GM12872 (cell line): ENCODE data around the gene SLC6A12.

ENCODE experiments used
- TF ChIP-seq, protein P1 (sequence below): IDR thresholded peaks from 3 replicates; pipeline ENCODE4 v1.5.1; 2011; ENCODE audit warnings: low read depth, mild to moderate bottlenecking, low read length, moderate library complexity; ENCODE audit not compliant: insufficient read depth

Gene SLC6A12

DNA sequence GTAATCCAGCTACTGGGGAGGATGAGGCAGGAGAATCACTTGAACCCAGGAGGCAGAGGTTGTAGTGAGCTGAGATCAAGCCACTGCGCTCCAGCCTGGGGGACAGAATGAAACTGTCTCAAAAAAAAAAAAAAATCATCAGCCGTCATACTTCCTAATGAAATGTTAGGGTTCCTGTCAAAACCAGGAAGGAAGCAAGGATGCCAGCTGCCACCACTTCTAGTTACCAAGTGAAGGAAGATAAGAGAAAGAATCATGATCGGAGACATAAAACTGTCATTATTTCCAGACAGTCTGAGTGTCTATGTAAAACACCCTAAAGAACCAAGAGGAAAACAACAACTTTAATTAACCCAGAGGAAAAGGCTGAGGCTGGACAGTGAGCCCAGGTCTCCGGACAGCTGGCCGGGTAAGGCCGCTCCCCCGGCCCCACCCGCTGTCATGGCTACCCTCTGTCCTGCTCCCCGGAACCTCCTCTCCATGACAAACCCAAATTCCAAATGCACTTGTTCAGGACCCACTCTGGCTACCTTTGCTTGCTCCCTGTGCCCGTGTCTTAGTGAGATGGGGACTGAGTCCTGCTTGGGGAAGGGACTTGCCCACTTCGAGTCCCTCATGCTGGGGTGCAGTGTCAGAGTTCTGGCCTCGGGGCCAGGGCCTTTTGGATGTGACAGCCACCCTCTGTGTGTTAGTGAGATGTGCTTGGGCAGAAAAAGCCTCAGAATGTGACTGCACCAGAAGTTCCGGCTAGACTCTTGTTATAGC is 29.0 kb downstream of the SLC6A12 start:
- TF ChIP-seq, protein P1, sequence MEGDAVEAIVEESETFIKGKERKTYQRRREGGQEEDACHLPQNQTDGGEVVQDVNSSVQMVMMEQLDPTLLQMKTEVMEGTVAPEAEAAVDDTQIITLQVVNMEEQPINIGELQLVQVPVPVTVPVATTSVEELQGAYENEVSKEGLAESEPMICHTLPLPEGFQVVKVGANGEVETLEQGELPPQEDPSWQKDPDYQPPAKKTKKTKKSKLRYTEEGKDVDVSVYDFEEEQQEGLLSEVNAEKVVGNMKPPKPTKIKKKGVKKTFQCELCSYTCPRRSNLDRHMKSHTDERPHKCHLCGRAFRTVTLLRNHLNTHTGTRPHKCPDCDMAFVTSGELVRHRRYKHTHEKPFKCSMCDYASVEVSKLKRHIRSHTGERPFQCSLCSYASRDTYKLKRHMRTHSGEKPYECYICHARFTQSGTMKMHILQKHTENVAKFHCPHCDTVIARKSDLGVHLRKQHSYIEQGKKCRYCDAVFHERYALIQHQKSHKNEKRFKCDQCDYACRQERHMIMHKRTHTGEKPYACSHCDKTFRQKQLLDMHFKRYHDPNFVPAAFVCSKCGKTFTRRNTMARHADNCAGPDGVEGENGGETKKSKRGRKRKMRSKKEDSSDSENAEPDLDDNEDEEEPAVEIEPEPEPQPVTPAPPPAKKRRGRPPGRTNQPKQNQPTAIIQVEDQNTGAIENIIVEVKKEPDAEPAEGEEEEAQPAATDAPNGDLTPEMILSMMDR: no peak

DNA sequence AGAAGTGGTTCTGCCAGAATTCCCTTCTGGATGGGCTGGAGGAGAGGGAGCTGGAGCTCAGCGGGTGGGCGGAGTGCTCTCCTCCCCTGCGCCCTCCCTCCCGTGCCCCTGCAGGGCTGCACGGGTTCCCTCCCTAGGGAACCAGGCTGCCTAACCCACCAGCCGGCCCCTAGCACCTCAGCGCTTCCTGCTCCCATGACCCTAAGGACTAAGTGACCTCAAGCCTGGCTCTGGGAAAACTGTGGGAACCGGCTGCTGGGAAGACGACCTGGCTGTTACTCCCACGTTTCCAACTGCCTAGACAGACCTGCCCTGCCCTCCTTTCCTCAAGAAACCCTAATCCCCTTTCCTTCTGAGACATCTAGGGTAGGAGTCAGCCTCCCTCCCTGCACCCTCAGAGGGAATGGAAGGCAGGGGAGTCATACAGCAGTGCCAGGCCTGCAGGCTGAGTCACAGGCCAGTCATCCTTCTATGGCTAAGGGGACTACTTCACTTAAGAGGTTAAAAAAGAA is 31.5 kb downstream of the SLC6A12 start:
- TF ChIP-seq, protein P1: no peak

DNA sequence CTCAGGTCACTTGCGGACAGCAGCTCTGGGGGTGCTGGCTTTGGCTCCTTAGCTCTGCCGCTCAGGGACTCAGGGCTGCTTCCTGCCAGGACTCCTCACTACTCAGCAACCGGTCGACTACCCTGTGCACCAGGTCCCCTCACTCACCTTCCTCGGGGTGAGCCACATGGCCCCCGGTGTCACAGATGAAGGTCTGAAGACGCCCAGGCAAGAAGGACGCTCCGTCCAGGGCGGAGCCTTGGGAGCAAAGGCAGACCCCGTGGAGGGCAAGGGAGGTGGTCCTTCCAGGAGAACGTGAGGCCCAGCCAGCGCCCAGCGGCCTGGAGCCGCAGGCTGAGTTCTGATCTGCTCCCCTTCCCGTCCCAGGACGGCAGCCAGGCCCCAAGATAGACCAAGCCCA is 32.0 kb downstream of the SLC6A12 start:
- TF ChIP-seq, protein P1: no peak

DNA sequence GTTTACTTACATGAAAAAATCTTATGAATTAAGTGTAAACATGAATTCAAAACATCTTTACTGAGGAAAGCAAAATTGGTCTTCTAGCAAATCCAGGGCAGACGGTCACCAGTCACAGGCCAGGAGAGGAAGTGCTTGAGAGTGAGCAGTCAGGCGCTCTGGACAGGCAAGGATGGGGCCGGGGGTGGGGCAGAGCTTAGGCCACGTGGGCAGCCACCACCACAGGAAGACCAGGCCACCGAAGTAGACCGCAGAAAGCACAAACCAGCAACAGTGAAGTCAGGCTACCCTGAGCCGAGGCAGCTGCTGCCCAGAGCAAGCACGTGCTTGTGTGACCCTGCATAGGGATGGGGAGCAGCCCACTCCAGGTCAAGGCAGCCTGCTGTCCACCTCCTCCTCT is 33.5 kb downstream of the SLC6A12 start:
- TF ChIP-seq, protein P1: no peak

DNA sequence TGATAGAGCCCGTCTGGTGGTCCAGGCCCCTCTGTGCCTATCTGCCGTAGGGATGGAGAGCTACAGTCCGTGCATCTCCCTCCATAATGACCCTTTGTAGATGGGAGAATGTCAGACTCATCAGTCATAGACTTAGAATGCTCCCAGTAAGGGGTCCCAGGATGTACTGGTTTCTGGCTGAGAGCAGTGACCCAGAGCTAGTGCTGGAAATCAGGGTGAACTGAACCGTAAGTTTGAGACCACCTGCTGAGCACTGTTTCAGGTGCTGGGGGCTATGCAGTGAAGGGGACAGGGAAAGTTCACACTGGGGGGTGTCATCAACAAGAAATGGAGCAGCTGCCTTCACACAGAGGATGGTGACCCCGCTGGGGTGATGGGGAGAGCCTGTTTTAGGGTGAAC is 34.1 kb downstream of the SLC6A12 start:
- TF ChIP-seq, protein P1: no peak

DNA sequence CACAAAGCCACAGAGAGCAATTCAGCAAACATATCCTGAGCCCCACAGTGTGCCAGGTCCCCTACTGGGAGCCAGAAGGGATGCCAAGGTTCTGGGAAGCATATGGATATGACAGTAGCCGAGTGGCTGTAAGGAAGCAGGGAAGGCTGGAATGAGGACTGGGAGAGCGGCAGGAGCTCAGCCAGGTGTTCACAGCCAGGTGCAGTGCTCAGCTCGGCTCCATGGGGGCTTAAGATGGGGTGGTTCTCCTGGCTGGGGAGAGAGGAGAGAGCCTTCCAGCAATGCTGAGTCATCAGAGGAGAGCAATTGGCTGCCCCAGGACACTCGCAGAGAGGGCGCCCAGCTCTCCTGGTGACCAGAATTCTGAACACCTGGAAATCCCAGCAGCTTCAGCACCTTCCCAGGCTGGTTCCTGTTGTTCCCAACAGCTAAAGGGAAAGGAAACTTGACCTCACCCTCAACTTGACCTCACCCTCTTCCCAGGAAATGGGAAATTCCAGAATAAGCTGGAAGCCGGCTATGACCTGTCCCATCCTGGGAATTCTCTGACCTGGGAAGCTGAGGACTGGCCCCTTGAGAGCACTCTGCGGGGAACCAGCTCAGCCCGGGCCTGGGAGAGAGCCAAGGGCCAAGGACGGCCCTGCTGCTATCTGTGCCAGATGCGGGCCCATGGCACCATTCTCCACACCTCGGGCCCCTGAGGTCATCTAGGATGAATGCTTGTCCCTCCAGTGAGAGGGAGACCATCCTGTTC is 34.6 kb downstream of the SLC6A12 start:
- TF ChIP-seq, protein P1: no peak

DNA sequence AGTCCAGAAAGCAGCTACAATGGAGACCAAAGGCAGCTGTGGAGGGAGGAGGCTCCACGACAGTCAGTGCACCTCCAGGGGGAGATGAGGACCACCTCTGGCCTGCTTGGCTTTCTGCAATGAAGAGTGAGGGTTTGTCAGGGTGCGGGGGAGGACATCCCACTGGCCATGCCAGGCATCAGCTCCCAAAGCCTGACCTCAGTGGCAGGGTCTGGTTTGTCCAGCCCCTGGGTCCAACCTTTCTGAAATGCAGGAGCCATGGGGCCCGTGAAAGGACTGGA is 35.2 kb downstream of the SLC6A12 start:
- TF ChIP-seq, protein P1: no peak
